ENCODE results near the gene ATAD2B.

DNA sequence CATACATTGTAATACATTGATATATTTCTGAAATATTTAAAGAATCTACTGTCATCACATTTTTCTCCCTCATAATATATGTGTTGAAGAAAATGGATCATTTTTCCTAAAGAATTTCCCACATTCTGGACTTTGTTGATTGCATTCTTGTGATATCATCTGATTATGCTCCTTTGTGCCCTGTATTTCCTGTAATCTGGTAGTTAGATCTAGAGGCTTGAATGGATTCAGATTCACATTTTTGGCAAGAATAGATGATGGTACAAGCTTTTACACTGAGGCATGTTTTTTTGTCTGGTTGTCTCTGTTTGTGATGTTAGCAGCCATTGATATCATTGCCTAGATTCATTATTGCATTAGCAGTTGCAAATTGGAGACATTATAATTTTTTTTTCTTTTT is 26.7 kb upstream of the ATAD2B start:
- TF ChIP-seq, protein P1, sequence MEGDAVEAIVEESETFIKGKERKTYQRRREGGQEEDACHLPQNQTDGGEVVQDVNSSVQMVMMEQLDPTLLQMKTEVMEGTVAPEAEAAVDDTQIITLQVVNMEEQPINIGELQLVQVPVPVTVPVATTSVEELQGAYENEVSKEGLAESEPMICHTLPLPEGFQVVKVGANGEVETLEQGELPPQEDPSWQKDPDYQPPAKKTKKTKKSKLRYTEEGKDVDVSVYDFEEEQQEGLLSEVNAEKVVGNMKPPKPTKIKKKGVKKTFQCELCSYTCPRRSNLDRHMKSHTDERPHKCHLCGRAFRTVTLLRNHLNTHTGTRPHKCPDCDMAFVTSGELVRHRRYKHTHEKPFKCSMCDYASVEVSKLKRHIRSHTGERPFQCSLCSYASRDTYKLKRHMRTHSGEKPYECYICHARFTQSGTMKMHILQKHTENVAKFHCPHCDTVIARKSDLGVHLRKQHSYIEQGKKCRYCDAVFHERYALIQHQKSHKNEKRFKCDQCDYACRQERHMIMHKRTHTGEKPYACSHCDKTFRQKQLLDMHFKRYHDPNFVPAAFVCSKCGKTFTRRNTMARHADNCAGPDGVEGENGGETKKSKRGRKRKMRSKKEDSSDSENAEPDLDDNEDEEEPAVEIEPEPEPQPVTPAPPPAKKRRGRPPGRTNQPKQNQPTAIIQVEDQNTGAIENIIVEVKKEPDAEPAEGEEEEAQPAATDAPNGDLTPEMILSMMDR (IDR thresholded peaks at IDR 0.05), result no peak
- TF ChIP-seq POLR2AphosphoS5 (IDR thresholded peaks at IDR 0.05), result no peak

All from sigmoid colon (tissue), 4 donors.